Inferior parietal cortex (tissue), 1 donor: ENCODE results near the gene LHX3.
"Not testable (repeated sequence)": the region's sequence is repeated elsewhere in the genome, so short reads cannot be mapped to it uniquely, and the experiment has no call there.

ENCODE experiments used
- DNase-seq: peaks from one replicate; pipeline ENCODE4 v3.0.0-alpha.2; 2016; ENCODE audit errors: extremely low spot score

LHX3 gene

DNA sequence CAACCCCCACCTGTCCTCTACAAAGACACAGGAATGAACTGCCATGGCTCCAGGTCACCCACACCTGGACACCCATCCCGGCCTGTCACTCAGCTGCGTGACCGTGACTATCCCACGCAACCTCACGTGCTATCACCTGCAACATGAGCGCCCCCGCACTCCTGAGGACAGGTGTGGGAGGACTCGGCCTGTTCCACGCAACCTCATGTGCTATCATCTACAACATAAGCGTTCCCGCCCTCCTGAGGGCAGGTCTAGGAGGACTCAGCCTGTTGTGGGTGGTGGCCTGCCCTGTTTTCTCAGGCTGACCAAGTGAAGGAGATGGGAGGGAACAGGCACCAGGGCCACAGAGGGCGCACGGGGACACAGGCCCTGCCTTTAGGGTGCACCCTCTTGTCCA is 36.6 kb upstream of the LHX3 start:
- no peak for DNase-seq

DNA sequence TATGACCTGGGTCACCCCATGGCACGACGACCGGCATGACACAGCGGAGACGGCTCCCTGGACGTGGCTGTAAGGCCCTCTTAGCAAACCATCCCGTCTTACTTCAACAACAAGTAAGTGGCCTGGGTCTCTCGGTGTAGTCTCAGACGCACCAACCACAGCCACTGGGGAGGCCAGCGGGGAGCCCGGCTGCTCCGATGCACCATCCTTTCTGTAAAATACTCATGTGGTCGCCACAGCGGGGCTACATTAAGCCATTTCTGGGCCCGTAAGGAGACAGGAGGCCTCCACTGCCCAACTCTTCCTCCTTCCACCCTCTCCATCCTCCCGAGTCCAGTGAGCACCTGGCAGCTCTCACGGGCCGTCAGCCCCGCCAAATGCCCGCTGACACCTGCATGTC is 36.0 kb upstream of the LHX3 start:
- DNase-seq, result no peak

DNA sequence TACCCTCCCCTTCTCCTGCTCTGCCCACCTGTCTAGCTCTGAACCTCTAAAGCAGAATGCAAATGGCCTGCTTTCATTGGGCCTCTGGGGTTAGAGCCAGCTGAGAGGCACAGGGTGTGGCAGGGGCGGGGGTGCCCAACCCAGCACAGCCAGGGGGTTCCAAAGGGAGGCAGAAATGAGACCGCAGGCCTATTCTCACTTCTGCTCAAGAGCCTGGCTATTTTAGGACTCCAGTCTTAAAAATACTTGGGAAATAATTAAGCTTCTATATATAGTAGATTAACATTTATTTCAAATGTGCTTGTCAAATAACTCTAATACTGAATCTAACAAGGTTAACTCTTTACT is 35.0 kb upstream of the LHX3 start:
- DNase-seq, result no peak

DNA sequence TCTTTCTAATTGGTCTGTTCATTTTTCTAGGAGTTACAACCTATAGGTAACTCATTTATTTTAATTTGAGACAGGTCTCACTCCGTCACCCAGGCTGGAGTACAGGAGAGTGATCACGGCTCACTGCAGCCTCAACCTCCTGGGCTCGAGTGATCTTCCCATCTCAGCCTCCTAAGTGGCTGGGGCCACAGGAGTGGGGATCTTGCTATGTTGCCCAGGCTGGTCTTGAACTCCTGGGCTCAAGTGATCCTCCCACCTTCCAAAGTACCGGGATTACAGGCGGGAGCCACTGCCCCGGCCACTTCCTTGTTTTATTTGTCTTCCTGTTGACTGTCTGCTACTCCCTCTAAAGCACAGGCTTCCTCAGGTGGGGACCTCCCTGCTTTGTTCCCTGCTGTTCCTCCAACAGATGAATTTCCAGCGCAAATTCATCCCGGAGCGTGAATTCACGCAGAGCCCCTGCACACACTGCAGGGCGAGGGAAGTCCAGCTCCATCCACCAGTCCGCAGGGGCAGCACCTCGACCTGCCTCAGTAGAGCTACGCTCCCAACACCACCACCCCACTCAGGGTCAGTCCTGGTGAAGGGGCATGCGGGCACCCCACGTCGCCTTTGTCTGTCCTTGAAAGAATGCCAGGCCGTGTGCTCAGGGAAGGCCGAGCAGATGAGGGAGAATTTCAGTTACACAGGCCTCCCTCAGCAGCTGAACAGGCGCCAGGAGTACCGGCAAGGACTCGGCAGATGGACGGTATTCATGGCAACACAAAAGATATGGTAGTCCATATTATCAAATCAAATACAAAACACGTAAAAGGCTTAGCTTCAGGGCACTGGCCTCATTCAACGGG is 34.4 kb upstream of the LHX3 start:
- no peak for DNase-seq

DNA sequence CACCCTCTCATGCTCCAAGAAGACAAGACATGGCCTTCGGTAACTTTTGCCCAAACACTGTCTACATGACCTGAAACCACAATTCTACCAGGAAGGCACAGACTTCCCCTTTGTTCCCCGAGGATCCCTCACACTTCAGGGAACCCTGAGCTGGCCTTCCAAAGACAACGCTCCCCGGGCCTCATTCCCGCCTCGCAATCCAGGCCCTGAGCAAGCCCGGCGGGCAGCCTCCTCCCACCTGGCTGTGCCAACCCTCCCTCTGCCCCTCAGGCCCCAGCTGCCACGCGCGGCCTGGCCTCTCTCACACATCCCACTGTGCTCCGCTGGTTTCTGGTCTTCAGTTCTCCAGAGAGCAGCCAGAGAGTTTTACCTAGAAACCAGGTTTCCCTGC is 33.4 kb upstream of the LHX3 start:
- no peak for DNase-seq

DNA sequence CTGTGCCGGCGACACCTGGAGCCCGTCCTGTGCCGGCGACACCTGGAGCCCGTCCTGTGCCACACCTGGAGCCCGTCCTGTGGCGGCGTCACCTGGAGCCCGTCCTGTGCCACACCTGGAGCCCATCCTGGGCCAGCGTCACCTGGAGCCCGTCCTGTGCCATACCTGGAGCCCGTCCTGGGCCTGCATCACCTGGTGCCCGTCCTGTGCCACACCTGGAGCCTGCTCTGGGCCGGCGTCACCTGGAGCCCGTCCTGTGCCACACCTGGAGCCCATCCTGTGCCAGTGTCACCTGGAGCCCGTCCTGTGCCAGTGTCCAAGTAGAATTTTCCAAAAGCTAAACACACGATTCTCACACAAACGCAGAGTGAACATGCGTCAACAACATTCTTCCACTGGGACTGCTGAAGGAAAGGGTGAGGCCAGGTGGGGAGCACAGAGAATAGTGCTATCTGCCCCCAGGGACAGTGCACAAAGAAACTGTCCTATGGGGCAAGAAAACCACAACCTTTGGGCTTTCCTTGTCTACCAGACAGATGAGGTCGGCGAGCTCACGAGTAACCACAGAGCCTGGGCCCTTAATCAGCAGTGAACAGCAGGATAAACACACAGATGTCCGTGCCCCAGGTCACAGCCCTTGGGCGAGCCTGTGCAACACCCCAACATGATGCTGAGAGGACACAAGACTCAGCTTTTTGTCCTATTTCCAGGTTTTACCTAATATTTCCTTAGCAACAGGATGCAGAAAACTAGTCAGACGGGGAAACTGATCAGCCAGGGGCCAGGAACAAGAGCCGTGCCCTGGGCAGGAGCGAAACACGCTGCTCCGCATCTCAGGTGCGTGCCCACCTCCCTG is 32.8 kb upstream of the LHX3 start:
- no peak for DNase-seq

DNA sequence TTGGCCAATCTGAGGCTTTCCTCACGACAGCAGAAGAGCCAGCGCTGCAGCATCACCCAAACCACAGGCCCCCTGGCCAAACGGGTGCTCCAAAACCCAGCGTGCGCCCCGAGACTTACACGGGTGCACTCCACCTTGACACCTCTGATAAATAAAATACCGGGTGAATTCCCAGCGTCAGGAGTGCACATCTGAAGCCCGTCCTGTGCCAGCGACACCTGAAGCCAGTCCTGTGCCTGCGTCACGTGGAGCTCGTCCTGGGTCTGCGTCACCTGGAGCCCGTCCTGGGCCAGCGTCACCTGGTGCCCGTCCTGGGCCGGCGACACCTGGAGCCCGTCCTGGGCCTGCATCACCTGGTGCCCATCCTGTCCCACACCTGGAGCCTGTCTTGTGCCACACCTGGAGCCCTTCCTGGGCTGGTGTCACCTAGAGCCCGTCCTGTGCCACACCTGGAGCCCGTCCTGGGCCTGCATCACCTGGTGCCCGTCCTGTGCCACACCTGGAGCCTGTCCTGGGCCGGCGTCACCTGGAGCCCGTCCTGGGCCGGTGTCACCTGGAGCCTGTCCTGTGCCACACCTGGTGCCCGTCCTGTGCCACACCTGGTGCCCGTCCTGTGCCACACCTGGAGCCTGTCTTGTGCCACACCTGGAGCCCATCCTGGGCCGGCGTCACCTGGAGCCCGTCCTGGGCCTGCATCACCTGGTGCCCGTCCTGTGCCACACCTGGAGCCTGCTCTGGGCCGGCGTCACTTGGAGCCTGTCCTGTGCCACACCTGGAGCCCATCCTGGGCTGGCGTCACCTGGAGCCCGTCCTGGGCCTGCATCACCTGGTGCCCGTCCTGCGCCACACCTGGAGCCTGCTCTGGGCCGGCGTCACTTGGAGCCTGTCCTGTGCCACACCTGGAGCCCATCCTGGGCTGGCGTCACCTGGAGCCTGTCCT is 31.8 kb upstream of the LHX3 start:
- DNase-seq, result not testable (repeated sequence)

DNA sequence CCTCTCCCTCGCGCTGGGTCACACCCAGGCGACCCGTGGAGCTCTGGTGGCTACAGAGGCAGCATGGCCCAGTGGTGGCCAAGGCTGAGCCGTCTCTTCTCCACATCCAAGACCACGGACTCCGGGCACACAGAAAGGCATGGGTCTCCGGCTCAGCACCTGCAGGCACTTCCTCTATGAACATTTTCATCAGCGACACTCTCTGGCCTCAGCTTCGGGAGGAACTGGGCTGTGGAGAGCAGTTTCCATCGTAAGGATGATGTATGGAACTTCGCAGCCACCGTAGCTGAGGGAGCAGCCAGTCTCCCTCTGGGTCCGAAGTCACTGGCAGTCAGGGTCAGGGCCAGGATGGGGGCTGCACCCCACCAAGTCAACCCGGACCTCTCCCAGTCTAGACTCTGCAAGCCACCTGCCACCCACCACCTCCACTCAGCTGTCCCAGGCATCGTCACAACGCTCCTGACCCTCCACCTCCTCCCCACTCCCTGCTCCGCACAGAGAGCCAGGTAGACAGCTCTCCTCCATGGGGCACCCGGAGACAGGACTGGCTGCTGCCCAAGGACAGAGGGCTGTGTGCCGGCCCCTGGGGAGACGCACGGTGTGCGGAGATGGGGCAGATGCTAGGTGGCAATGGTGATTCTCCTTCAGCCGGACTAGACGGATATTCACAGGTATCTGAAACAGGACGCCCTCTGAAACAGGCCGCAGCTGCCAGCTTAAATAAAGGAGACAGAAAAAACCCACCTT is 31.0 kb upstream of the LHX3 start:
- DNase-seq, result no peak

DNA sequence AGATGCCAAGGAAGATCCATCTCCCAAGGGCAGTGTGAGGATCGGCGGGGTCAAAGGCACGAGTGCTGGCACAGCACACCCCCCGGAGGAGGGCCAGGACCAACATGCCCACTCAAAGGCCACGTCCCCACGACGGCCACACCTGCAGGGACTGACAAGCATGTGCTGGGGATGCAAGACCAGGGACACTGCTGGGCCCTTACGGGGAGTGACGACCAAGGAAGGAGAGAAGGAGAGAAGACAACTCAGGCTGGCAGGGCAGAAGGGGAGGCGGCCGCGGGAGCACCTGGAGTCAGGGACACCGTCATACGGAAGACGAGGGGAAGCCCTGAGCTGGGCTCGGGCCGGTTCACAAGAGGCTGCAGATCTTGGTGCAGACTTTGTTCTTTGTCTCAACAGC is 30.2 kb upstream of the LHX3 start:
- no peak for DNase-seq

DNA sequence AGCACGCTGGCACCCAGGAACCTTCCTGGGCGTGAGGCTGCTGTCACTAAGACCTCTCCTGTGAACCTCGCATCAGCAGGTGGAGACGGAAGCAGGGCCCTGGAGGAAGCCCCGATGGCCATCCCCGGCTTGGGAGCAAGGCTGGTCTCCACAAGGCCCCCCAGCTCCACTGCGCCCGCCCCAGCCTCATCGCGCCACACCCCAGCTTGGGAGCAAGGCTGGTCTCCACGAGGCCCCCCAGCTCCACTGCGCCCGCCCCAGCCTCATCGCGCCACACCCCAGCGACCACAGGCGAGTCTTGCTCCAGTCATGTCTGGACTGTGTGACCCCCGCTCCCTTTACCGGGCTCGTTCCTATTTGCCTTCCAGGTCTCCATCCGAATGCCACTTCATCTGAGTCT is 29.7 kb upstream of the LHX3 start:
- no peak for DNase-seq

DNA sequence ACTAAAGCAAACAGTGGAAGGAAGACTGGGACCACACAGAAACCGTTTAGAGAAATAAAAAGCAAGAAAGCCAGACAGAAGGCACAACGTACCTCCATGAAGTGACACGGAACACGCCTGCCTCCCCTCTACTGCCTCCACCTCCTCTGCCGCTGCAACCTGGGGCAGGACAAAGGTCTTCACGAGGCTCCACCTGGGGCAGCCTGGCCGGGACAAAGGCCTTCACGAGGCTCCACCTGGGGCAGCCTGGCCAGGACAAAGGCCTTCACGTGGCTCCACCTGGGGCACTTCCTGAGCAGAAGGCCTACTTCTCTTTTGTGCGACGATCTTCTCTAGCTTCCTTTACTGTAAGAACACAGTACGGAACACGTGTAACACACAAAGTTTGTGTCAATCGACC is 28.9 kb upstream of the LHX3 start:
- DNase-seq, result no peak

DNA sequence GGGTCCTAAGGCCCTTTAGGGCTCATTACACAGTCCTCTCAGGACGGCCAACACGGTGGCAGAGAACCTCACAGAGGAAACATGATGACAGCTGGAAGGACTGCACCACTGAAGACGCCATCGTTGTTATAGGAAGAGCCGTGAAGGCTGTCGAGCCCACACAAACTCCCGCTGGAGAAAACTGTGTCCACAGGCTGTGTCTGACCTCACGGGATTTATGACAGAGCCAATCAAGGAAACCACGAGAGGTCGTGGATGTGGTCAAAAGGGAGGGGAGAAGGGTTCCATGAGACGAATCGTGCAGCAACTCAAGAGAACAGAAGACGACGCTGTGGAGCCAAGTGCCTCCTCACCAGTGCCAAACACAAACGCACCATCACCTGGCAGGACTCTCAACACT is 28.5 kb upstream of the LHX3 start:
- DNase-seq, result no peak

DNA sequence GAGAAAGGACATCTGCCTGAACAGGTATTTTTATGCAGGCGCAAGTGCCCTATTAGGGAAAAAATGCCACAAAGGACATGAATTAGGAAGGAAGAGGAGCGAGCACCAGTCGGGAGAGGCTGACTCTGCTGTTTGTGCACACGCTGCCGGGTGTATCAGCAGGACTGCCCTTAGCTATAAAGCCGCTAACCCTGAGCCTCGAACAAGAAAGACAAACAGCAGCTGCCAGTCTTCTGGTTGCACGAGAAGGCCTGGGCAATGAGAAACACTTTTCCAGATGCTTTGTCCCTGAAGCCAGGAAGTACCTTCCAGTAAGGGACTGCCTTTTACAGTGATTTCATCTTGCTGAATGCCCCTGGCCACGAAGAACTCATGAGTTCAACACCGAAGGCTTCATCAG is 28.0 kb upstream of the LHX3 start:
- DNase-seq, result no peak

DNA sequence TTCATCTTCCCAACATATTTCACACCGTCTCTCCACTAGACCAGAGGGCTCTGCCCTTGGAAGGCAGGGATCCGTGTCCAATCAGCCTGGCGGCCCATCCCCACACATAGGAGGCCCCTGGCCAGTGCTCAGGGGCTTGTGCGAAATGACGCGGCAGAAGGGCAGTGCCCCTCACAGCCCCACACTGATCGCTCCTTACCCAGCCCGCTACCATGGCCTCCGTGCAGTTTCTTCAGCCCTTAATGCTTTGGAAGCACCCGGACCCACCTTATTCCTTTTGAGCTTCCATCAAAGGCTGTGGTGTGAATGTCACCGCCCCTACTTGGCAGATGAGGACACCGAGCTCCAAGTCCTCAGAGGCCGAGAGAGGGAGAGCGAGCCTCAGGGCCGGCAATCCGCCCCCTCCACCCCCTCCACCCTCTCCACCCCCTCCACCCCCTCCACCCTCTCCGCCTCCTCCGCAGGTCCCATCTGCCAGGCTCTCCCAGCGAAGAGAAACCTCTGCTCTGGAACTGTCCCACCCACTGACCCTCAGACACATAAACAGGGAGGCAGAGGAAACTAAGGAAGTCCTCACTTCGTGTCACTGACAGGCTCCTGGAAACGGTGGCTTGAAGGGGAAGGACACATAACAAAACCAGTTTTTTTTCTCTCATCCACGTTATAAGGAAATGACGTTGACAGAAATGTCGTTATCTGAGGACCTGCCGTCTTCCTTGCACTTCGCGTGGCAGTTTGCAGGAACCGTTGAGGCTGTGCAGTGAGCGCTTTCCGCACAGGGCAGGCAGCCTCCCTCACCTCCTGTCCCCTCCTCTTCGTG is 26.8 kb upstream of the LHX3 start:
- DNase-seq, result no peak

DNA sequence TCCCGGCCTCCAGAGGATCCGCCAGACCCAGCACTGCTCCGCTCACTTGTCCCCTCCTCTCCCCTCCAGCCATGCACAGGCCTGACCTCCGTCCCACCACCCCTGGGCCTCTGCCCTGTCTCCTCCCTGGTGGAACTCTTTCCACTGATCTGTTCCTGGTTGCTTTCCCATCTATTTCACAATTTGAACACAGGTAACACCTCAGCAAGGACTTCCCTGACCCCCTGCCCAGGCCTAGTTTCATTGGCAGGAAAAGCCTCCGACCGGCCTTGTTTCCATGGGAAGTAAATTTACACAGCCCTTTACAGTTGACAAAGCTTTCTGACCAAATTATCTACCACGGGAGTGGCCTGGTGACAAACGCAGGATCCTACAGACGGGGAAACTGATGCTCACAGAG is 25.8 kb upstream of the LHX3 start:
- no peak for DNase-seq

DNA sequence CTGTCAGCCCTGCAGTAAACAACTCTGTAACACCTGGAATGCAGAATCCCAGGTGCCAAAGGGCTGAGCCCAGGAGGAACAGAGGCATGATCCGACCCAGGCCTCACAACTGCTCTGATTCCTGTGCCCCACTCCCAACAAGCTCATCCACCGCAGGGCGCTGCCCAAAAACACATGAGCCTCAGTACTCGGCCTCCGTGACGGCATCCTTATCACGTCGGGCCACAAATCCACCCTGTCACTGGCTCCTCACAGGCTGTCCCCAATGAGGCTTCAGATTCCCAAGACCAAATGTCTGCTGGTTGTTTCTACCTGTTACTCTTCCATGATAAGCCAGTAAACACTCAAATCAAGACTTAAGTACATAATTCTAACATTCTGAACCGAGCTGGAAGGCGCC is 25.4 kb upstream of the LHX3 start:
- no peak for DNase-seq

DNA sequence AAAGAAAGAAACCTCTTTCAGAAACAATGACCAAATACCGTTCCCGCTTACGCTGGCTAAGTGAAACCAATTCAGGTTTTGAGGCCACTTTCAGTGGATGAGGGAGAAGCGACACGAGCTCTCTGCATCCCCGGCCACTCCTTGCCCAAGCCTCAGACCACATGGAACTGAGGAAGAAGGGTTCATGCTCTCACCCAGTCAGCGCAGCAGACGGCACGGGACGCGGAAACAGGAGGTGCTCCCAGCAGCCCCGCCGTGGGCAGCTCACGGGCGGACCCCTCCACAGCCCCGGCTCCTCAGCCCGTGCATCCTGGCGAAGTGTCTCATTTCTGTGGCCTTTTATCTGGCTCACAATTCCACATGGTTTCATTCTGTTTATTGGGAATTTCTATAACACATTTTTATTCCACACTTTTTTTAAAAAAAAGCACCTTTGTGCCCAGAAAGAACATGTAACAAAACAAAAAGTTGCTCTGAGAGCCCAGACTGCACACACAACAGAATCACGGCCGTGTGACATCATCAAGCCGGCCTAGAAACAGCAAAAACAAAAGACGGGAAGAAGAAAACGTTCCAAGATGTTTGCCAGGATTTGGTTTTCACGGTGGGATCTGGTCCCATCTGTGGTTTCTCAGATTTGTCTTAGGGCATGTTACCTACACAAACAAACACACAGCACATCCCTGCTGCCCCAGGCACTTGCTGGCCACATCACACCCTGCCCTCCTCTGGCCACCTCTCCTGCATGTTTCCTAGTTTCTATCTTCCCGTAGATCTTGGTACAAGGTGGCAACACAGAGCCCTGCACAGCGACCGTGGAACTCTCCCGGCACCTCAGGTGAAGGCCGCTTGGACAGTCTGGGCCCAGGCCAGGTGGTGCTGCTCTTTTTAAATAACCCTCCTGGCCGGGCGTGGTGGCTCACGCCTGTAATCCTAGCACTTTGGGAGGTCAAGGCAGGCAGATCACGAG is 24.5 kb upstream of the LHX3 start:
- no peak for DNase-seq

DNA sequence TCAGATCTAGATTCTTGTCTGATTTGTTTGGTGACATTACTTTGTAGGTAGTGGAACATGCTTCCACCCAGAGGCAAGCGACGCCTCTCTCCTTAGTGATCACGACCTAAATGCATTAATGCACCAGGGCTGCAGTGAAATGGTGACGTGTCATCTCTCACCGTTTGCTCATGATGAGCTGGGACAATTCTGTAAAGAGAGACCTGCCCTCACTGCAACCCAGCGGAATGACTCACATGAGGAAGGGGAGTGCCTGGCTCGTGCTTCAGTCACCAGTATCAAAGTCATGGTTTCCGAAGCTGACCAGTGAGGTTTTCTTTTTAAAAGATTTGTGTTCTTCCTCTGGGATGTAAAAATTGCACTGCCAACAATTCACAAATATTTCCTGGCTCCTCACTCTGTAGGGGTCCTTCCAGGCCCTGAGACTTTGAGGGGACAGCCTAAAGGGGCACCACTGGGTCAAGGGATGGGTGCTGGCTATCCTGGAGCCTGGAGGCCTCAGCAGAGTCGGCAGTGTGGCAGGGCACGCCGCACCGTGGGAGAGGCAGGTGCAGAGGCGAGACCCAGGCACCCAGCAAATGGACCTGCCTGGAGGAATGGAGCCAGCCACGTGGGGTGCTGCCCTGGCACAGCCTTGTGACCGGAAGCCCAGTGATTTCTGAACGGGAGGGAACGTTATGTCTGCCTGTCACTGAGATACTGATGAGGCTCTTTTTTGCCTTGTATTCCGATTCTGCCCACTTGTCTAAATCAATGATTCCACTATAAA is 23.4 kb upstream of the LHX3 start:
- no peak for DNase-seq
